ENCODE measurements around the gene DGKB.

Gene DGKB

GRCh38 chr7:14184292-14184864 is 718.2 kb downstream of the DGKB start:
- DNase-seq = no peak

- DNase-seq = no peak
Observed at GRCh38 chr7:14179781-14180180, 722.8 kb downstream of the DGKB start.

GRCh38 chr7:14177876-14178275 is 724.7 kb downstream of the DGKB start:
- no peak for DNase-seq

- DNase-seq = no peak
Observed at GRCh38 chr7:14170872-14171271, 731.7 kb downstream of the DGKB start.

GRCh38 chr7:14158111-14158510 is 744.4 kb downstream of the DGKB start:
- DNase-seq = no peak

GRCh38 chr7:14156436-14156835 is 746.1 kb downstream of the DGKB start:
- DNase-seq = no peak

GRCh38 chr7:14148974-14149373 is 753.6 kb downstream of the DGKB start:
- DNase-seq = no peak

GRCh38 chr7:14147532-14147931 is 755.0 kb downstream of the DGKB start:
- no peak for DNase-seq

- DNase-seq = no peak
Observed at GRCh38 chr7:14144538-14144937, 758.0 kb downstream of the DGKB start.

- DNase-seq = no peak
Observed at GRCh38 chr7:14144109-14144508, 758.4 kb downstream of the DGKB start.

- no peak for DNase-seq
Observed at GRCh38 chr7:14137676-14138075, 764.9 kb downstream of the DGKB start.

GRCh38 chr7:14133752-14134151 is 768.8 kb downstream of the DGKB start:
- DNase-seq = no peak

- DNase-seq = no peak
Observed at GRCh38 chr7:14125998-14126397, 776.6 kb downstream of the DGKB start.

GRCh38 chr7:14124716-14125115 is 777.8 kb downstream of the DGKB start:
- DNase-seq = no peak

GRCh38 chr7:14123923-14124322 is 778.6 kb downstream of the DGKB start:
- no peak for DNase-seq

- DNase-seq = no peak
Observed at GRCh38 chr7:14115701-14116100, 786.9 kb downstream of the DGKB start.

- DNase-seq = no peak
Observed at GRCh38 chr7:14104861-14105260, 797.7 kb downstream of the DGKB start.

GRCh38 chr7:14096159-14096558 is 806.4 kb downstream of the DGKB start:
- DNase-seq = no peak

GRCh38 chr7:14095233-14095950 is 807.2 kb downstream of the DGKB start:
- no peak for DNase-seq
